ENCODE measurements around the gene PTGES2.

GRCh38 chr9:128164307-128164885 lies 36.9 kb upstream of the PTGES2 start:
- no peak for TF ChIP-seq CTCF (IDR thresholded peaks at IDR 0.05; ENCODE audit: low read depth, low read length, poor library complexity, severe bottlenecking)
- no peak for TF ChIP-seq EZH2phosphoT487 (IDR thresholded peaks at IDR 0.05; ENCODE audit: borderline replicate concordance, low read length)
